Neuron (in vitro differentiated cells): Measurements from ENCODE around the gene PSORS1C2.

Source experiments
- H2AFZ ChIP-seq: one replicate; pipeline ENCODE4 v1.6.1; 2013; ENCODE audit warnings: low read depth, mild to moderate bottlenecking, inconsistent platforms, low read length, moderate library complexity
- H3K27me3 ChIP-seq: one replicate; pipeline ENCODE4 v1.6.1; 2013; ENCODE audit warnings: low read length; ENCODE audit not compliant: insufficient read depth
- H3K36me3 ChIP-seq: one replicate; pipeline ENCODE4 v1.6.1; 2013; ENCODE audit warnings: low read length; ENCODE audit not compliant: insufficient read depth
- H3K4me1 ChIP-seq: one replicate; pipeline ENCODE4 v1.6.1; 2013; ENCODE audit warnings: low read length; ENCODE audit not compliant: insufficient read depth
- H3K4me3 ChIP-seq: 2 replicates; pipeline ENCODE4 v1.5.1; 2013; ENCODE audit warnings: mild to moderate bottlenecking, low read length, moderate library complexity
- H3K9me3 ChIP-seq: one replicate; pipeline ENCODE4 v1.6.1; 2013; ENCODE audit warnings: low read length

Gene PSORS1C2

GRCh38 chr6:31162463-31163165, 23.7 kb upstream of the PSORS1C2 start:
- no peak overlapping the region for H2AFZ ChIP-seq
- H3K4me1 ChIP-seq = peaks cover 13% of the 10 kb centered on the region
- peaks cover 6% of the 10 kb centered on the region for H3K36me3 ChIP-seq
- H3K4me3 ChIP-seq = no peak overlapping the region
- H3K9me3 ChIP-seq = no peaks in the 10 kb centered on the region
- H3K27me3 ChIP-seq = no peaks in the 10 kb centered on the region

GRCh38 chr6:31161216-31162126, 22.6 kb upstream of the PSORS1C2 start:
- H3K4me1 ChIP-seq = peaks cover 19% of the 10 kb centered on the region
- H3K9me3 ChIP-seq = no peaks in the 10 kb centered on the region
- no peaks in the 10 kb centered on the region for H3K27me3 ChIP-seq
- H3K4me3 ChIP-seq = no peak overlapping the region
- peaks cover 6% of the 10 kb centered on the region for H3K36me3 ChIP-seq
- no peak overlapping the region for H2AFZ ChIP-seq

- no peaks in the 10 kb centered on the region for H3K9me3 ChIP-seq
- H3K27me3 ChIP-seq = no peaks in the 10 kb centered on the region
- H3K36me3 ChIP-seq = peaks cover 11% of the 10 kb centered on the region
Observed at GRCh38 chr6:31158863-31159855, 20.3 kb upstream of the PSORS1C2 start.

GRCh38 chr6:31158140-31158862, 19.4 kb upstream of the PSORS1C2 start, which contains the start of gene TCF19:
Gene TCF19 (plus strand): TSS chr6:31158589. CDS start chr6:31159470, 881 bp downstream.
- Histone ChIP-seq H3K27me3 (no peaks in the 10 kb centered on the region), H3K4me1 (peaks cover 19% of the 10 kb centered on the region), H3K4me3 (peak within 1 kb of the TSS; percentile 72), H2AFZ (peak within 1 kb of the TSS; percentile 84), H3K9me3 (no peaks in the 10 kb centered on the region), H3K36me3 (peaks cover 13% of the 10 kb centered on the region)

More at GRCh38 chr6:31158863-31159855, 20.3 kb upstream of the PSORS1C2 start:
- Histone ChIP-seq H2AFZ (peak overlapping the region; percentile 84), H3K4me3 (peak overlapping the region; percentile 72), H3K4me1 (peaks cover 19% of the 10 kb centered on the region)

- H3K27me3 ChIP-seq = no peaks in the 10 kb centered on the region
- H3K36me3 ChIP-seq = peaks cover 13% of the 10 kb centered on the region
- H3K4me3 ChIP-seq = peak within 1 kb of the TSS; percentile 72
- H3K9me3 ChIP-seq = no peaks in the 10 kb centered on the region
- H2AFZ ChIP-seq = peak within 1 kb of the TSS; percentile 84
- H3K4me1 ChIP-seq = peaks cover 19% of the 10 kb centered on the region
Observed at GRCh38 chr6:31157513-31158139, 18.8 kb upstream of the PSORS1C2 start, which contains the start of gene CCHCR1. Gene CCHCR1 (minus strand): TSS chr6:31157802. CDS start chr6:31157600, 202 bp downstream.

- Histone ChIP-seq H3K4me3 (no peak overlapping the region), H3K9me3 (no peaks in the 10 kb centered on the region), H3K27me3 (no peaks in the 10 kb centered on the region), H2AFZ (no peak overlapping the region), H3K36me3 (peaks cover 7% of the 10 kb centered on the region), H3K4me1 (peaks cover 19% of the 10 kb centered on the region)
Observed at GRCh38 chr6:31156641-31157040, 17.8 kb upstream of the PSORS1C2 start.

- no peak overlapping the region for H2AFZ ChIP-seq
- peaks cover 13% of the 10 kb centered on the region for H3K36me3 ChIP-seq
- H3K4me1 ChIP-seq = peaks cover 15% of the 10 kb centered on the region
- H3K27me3 ChIP-seq = no peaks in the 10 kb centered on the region
- H3K9me3 ChIP-seq = no peaks in the 10 kb centered on the region
- no peak overlapping the region for H3K4me3 ChIP-seq
Observed at GRCh38 chr6:31154436-31154835, 15.6 kb upstream of the PSORS1C2 start.

- no peaks in the 10 kb centered on the region for H3K9me3 ChIP-seq
- H2AFZ ChIP-seq = no peak overlapping the region
- no peaks in the 10 kb centered on the region for H3K27me3 ChIP-seq
Observed at GRCh38 chr6:31152781-31153180, 13.9 kb upstream of the PSORS1C2 start.

GRCh38 chr6:31149827-31150447, 11.1 kb upstream of the PSORS1C2 start:
- peaks cover 15% of the 10 kb centered on the region for H3K36me3 ChIP-seq
- H3K9me3 ChIP-seq = no peaks in the 10 kb centered on the region
- no peak overlapping the region for H3K4me3 ChIP-seq
- no peaks in the 10 kb centered on the region for H3K4me1 ChIP-seq
- no peaks in the 10 kb centered on the region for H3K27me3 ChIP-seq
- H2AFZ ChIP-seq = no peak overlapping the region

More at GRCh38 chr6:31152781-31153180, 13.9 kb upstream of the PSORS1C2 start:
- Histone ChIP-seq H3K36me3 (peaks cover 13% of the 10 kb centered on the region), H3K4me1 (peaks cover 6% of the 10 kb centered on the region), H3K4me3 (no peak overlapping the region)

GRCh38 chr6:31145386-31145785, 6.5 kb upstream of the PSORS1C2 start:
- Histone ChIP-seq H3K4me3 (no peak overlapping the region), H3K4me1 (no peaks in the 10 kb centered on the region), H3K9me3 (no peaks in the 10 kb centered on the region), H3K36me3 (peaks cover 25% of the 10 kb centered on the region), H3K27me3 (no peaks in the 10 kb centered on the region), H2AFZ (no peak overlapping the region)

GRCh38 chr6:31144970-31145340, 6.1 kb upstream of the PSORS1C2 start:
- Histone ChIP-seq H3K4me3 (no peak overlapping the region), H2AFZ (no peak overlapping the region), H3K27me3 (no peaks in the 10 kb centered on the region), H3K9me3 (no peaks in the 10 kb centered on the region), H3K36me3 (peaks cover 21% of the 10 kb centered on the region), H3K4me1 (no peaks in the 10 kb centered on the region)
